Right ventricle myocardium inferior (tissue), 1 donor: ENCODE data around the gene PTPRD. TPM values are rescaled to one million over a fixed set of nuclear protein-coding genes. Genes with fewer than 3 reads are reported as not detected.

Experiments used
- ATAC-seq: fragments of 200-7000 bp; cut with Tn5 transposase; one replicate; pipeline ENCODE4 v1.9.1; 2020; ENCODE audit warnings: mild to moderate bottlenecking, moderate library complexity
- DNase-seq: peaks from one replicate; pipeline ENCODE4 v3.0.0; 2021; ENCODE audit errors: missing footprints
- intact Hi-C: fragments of 100-400 bp; cut with DNase I; formaldehyde crosslinking; loops from one replicate; pipeline ENCODE4 v1.11.0; 2022
- total RNA-seq: library from RNA; stranded (reverse); fragmentation: NEBNext Ultra II Directional; extraction: Animal tissue kit (Norgen Biotek cat#: 25700); gene quantifications from one replicate; pipeline ENCODE4 v1.2.1, GENCODE V29; 2021
- donor health status: DM: no; HTN: yes; CAD: no; lungs with severe emphysema.

Gene PTPRD
- total RNA-seq, 1 donor from 2014 or later: 13.3 TPM

- no peak for DNase-seq
- intact Hi-C loops: no loop called here
- ATAC-seq: no peak
These were observed 2091.7 kb downstream of the PTPRD start for GRCh38 chr9:8521112-8521511.

GRCh38 chr9:8515748-8516147 is 2097.1 kb downstream of the PTPRD start:
- intact Hi-C loops: no loop called here
- DNase-seq: no peak
- ATAC-seq: no peak

DNA sequence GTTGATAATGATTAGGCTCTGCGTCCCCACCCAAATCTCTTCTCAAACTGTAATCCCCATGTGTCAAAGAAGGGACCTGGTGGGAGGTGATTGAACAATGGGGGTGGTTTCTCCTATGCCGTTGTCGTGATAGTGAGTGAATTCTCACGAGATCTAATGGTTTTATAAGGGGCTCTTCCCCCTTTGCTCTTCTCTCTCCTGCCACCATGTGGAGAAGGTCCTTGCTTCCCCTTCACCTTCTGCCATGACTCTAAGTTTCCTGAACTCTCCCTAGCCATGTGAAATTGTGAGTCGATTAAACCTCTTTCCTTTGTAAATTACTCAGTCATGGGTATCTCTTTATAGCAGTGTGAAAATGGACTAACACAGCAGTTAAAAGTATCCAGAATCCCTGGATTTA is 2098.0 kb downstream of the PTPRD start:
- intact Hi-C loops: no loop called here
- ATAC-seq (no peak), DNase-seq (no peak)

DNA sequence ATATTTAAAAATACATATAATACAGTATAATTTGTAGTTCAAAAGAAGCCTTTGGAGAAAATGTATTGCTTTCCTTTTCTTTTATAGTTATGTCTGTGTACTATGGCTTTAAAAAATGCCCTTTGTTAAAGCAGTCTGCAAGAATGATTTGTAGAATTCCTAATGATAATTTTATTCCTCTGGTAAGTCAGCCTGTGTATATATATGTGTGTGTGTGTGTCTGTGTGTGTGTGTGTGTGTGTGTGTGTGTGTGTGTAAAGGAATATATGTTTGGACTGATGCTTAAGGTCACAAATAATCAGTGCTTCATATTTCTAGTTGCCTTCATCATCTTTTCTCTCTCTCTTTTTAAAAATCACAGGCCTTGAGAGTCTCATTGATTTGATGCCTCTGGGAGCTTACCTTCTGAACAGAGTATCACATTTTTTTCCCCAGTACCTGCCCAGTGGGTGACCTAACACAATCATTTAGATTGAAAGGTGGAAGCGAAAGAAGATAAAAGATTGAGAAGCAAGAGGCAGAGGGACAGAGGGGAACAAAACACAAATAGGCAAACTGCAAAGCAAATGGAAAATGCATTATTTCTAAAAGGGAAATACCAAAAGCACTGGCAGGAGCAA is 2104.0 kb downstream of the PTPRD start:
- DNase-seq (no peak), ATAC-seq (no peak)
- intact Hi-C loops: no loop called here

GRCh38 chr9:8494571-8494970 is 2118.2 kb downstream of the PTPRD start:
- ATAC-seq: no peak
- intact Hi-C loops: no loop called here

DNA sequence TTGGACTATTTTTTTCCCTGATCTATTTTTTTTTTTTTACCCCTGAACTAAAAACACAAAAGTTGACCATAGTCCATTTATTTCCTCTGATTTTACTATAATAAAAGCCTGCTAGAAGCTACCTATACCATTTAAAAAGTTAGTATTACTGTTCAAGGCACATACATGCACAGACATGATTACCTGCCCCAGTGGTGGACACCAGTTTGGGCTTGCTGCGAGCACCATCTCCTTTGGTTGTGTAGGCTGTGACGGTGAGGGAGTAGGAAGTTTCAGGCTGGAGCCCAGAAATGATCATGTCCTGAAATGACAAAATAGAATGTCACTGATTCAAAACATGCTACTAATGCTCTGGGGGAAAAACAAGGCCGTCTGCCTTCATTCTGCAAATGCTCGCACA is 2120.1 kb downstream of the PTPRD start:
- DNase-seq: no peak
- intact Hi-C loops: no loop called here
- no peak for ATAC-seq

More at GRCh38 chr9:8494571-8494970, 2118.2 kb downstream of the PTPRD start:
- no peak for DNase-seq

GRCh38 chr9:8492024-8492423 is 2120.8 kb downstream of the PTPRD start:
- intact Hi-C loops: no loop called here
- ATAC-seq (no peak), DNase-seq (no peak)

DNA sequence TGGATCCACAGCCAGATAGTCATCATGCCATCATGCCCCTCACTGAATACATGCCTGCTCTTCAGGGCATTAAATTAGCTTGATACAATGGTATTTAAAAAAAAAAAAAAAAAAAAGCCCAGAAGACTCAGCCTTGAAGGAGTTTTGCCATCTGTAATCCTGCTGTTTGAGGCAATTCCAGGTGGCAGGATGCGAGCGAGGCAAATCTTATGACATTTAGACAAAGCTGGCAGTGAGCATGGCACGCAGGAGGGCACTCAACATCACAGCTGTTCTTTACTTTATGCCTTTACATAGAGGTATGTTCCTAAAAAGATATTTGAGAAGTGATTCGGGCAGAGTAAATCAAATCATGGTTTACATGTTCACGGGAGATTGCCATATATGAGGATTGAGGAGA is 2121.2 kb downstream of the PTPRD start:
- intact Hi-C loops: no loop called here
- no peak for ATAC-seq
- no peak for DNase-seq

DNA sequence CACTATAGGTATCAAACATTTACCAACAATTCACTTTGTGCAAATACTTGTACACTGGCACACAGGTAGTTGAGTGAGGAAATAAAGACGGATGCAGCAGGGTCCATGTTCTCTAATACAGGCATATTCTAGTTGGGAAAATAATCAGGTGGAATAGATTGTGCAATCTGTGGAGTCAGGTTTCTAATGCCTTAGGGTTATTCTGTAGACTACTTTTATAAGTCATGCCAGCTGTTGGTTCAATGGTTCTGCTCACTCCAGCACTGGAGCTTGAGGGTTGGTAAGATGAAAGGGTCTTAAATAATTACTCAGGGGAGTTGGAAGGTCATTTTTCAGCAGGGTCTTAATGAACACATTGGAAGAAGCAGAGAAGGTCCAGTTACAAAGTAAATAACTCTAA is 2123.0 kb downstream of the PTPRD start:
- intact Hi-C loops: loop anchor here (5.0 kb wide), 2 partner anchors 407 to 512 kb away; no protein-coding TSS in a partner anchor
- ATAC-seq (no peak), DNase-seq (no peak)

- intact Hi-C loops: loop anchor here (5.0 kb wide), 2 partner anchors 411 to 516 kb away; no protein-coding TSS in a partner anchor
- ATAC-seq (peak; percentile 44), DNase-seq (no peak)
These were observed 2126.7 kb downstream of the PTPRD start for GRCh38 chr9:8486095-8486494.

GRCh38 chr9:8484597-8485191 is 2128.1 kb downstream of the PTPRD start:
- no peak for ATAC-seq
- intact Hi-C loops: loop anchor here (5.0 kb wide), 2 partner anchors 413 to 518 kb away; no protein-coding TSS in a partner anchor
- no peak for DNase-seq

DNA sequence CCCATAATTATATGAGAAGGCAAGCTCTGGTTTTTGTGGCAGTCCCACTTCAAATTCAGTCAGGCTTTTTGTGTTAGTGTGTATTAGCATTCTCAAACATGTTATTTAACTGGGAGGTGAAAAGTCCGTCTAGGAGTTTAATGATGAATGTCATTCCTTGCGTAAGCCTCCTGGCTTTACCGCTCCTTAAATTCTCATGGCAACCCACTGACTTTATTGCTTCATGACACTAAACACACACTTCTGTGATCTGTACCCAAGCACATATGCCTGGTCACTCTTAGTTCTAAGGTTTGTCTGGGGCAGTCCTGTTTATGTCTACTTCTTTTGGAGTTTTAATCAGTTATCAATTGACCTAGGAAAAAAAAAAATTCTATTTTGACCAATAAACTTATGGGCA is 2135.4 kb downstream of the PTPRD start:
- ATAC-seq (no peak), DNase-seq (no peak)

GRCh38 chr9:8474937-8475336 is 2137.9 kb downstream of the PTPRD start:
- DNase-seq (no peak), ATAC-seq (no peak)
- intact Hi-C loops: no loop called here

More for the DNA sequence above, 2135.4 kb downstream of the PTPRD start:
- intact Hi-C loops: no loop called here

DNA sequence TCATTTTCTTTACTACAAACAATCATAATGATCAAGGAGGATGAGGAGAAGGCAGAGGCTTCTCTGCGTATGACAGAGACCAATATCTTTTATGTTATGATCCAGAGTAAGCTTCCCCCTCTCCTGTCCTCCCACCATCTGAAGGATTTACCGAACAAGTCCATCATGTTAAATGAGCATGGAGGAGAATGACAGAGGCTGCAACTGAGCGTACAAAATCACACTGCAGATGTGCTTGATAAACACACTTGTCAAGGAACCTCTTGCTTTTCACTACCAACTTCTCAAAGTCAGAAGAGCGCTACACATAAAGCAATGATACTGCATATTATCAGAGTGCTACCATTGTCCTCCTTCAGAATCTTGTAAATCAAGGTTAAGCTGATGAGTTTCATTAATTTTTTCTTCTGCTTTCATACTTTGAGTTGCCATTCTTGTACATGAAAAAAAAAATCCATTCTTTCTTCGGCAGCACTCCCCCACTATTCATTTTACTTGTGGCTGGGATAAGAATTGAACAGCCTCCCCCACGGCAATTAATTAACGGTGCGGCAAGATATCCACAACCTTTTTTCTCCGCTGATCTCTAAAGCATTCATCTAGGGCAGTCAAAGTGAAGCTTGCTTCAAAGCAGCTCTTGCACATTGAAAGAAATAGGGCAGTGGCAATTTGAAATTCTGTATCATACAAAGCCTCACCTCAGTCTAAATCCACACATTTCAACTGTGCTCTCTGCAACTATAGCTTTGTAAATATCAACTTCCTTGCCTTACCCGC is 2139.4 kb downstream of the PTPRD start:
- DNase-seq (no peak), ATAC-seq (no peak)
- intact Hi-C loops: no loop called here

GRCh38 chr9:8468045-8468637 is 2144.7 kb downstream of the PTPRD start:
- DNase-seq: no peak
- intact Hi-C loops: no loop called here

DNA sequence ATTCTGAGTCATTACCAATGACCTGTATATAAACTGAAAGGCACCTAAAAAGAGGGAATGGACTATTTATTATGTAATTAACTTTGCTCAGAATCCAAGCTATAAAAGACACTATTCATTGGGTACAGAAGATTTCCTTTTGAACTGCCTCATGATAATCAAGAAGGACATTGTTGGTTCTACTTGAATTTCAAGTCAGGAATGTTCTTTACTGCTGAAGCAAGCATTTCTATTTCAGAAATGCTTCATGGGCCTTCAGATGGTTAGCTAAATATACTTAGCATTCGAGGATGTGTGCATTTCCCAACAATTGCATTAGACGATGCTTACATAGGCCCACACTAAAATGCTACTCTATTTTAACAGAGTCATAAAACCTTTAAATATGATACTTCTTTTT is 2155.0 kb downstream of the PTPRD start:
- DNase-seq: no peak
- no peak for ATAC-seq
- intact Hi-C loops: no loop called here

More at GRCh38 chr9:8468045-8468637, 2144.7 kb downstream of the PTPRD start:
- ATAC-seq: no peak

- DNase-seq (no peak), ATAC-seq (peak; percentile 81)
- intact Hi-C loops: no loop called here
These were observed 2155.7 kb downstream of the PTPRD start for GRCh38 chr9:8457055-8457454.

GRCh38 chr9:8456344-8456743 is 2156.5 kb downstream of the PTPRD start:
- no peak for DNase-seq
- peak; percentile 84 for ATAC-seq
- intact Hi-C loops: no loop called here

DNA sequence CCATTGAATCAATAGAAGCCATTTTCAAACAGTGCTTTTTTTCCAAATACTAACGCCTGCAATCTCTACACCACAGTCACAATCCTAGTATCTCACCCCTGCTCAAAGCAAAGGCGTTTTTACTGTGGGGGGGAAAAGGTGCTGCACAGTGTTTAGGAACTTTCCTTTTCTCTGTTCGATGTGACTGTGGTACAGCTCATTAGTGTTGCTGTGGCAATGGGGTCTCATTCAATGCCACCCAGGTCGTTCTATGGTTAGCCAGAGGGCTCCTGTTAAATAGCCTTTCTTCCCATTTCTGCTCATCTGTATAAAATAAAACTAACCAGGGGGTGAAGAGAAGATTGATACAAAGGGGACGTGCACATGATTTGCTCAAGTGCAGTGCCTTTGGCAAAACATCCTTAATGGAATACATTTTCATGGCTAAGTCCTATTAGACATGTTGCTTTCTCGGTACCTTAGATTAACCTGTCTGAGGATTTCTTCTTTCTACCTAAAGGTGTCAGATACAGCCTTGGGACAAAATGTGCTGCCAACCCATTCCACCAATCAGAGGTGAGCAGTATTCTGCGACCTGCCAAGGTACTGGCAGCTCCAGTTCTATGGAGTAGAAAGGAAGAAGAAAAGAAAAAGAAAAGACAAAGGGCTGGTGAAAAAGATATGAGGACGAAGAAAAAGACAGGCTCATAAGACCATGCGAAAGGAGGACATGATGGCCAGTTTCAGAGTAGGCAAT is 2161.8 kb downstream of the PTPRD start:
- intact Hi-C loops: no loop called here

More for the DNA sequence above, 2161.8 kb downstream of the PTPRD start:
- no peak for DNase-seq
- ATAC-seq: no peak
